GM18861 (cell line): ENCODE results near the gene RRAS2.
A peak's percentile ranks its signal among the peaks of the same experiment; 100 is the strongest.
"Not testable (repeated sequence)": the region's sequence is repeated elsewhere in the genome, so short reads cannot be mapped to it uniquely, and the experiment has no call there.

Experiments used
- ATAC-seq: cut with Tn5 transposase; IDR thresholded peaks from one replicate; pipeline ENCODE4 v1.9.1; 2021; ENCODE audit not compliant: unreplicated experiment

RRAS2 gene

DNA sequence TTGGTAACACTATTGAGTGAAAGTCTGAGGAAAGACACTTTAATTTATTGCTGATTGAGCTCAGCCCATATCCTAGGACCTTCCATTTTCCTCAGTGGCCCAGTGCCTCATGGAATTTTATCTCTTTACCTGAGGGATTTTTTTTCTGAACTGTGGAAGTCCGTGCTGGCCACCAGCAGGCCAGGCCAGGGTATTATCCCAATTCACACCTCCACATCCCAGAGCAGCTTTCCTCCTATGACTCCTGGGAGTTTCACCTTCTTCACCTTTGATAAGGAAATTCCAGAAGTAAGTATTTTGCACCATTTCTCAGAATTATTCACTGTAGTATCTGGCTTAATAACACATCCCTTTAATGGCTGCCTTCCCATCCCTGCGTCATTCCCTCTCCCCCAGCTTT is 13.0 kb upstream of the RRAS2 start:
- ATAC-seq: no peak

DNA sequence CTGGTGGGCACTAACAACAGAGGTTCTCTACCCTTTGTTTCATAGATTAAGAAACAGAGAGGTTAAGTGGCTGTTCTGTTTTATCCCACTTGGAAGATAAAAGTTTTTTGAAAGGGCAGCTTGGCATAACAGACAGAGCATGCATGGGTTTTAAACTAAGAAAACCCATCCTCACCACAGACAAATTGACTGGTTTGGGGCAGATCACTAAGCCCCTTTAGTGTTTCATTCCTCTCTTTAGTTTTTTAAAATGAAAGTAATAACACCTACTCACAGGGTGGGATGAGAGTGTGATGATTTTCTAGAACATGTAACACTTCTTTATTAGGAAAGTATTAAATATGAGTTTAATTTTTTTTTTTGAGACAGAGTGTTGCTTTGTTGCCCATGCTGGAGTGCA is 12.3 kb upstream of the RRAS2 start:
- ATAC-seq: no peak

DNA sequence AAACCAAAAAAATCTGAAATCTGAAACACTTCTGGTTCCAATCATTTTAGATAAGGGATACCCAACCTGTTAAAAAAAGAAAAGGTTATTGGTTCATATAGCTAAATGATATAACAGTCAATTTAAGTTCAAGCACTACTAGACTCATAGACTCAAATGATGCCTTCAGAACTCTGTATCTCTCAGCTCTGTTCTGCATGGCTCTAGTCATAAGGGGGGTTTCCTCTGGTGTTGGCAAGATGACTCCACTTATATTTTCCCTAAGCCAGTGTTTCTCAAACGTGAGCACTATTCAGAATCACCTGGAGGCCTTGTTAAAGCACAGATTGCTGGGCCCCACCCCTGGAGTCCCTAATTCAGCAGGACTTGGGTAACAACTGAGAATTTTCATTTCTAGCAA is 11.5 kb upstream of the RRAS2 start:
- no peak for ATAC-seq

- ATAC-seq: no peak
These were observed 10.6 kb upstream of the RRAS2 start for GRCh38 chr11:14369598-14369997.

- ATAC-seq: no peak
These were observed 8.0 kb upstream of the RRAS2 start for GRCh38 chr11:14366936-14367335.

DNA sequence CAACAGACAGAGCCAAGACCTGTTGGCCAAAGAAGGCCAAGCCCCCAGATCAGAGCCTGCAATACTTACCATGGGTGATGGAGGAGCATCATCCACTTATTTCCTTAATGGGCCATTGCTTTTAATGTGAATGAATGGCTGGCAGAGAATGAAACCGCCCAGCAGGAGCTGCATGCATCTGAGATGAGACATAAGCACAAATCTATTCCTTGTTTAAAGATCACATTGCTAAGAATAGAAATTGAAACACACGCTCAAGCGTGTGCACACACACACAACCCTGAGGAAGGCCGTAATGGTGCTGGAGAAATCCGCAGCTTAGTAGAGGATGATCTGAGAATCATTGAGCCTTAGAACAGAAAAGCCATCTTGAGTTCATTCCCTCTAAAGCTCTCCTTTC is 5.3 kb upstream of the RRAS2 start:
- no peak for ATAC-seq

DNA sequence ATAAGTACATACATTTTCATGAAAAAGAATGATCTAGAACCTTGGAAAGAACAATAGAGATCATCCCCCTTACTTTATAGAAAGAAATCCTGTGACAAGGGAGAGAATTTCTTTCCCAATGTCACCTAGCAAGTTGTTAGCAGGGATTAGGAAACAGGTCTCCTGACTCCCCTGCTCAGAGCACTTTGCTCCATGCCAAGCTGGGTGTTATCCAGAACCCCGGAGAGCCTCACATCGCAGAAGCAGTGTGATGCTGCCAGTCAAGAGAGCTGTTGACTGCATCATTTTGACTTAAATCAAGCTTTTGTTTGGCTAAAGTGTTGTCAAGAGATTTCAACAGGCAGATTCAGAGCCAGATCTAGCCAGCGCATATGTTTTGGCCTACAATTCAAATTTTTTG is 3.6 kb upstream of the RRAS2 start:
- ATAC-seq: no peak

- ATAC-seq: no peak
These were observed 3.0 kb upstream of the RRAS2 start for GRCh38 chr11:14361951-14362350.

GRCh38 chr11:14360976-14361375 is 2.0 kb upstream of the RRAS2 start:
- ATAC-seq: no peak

- ATAC-seq: no peak
These were observed 583 bp upstream of the RRAS2 start for GRCh38 chr11:14359501-14360031.

- ATAC-seq: peak; percentile 21
These were observed 878 bp downstream of the RRAS2 start for GRCh38 chr11:14357881-14358728.

- no peak for ATAC-seq
These were observed 2.6 kb downstream of the RRAS2 start for GRCh38 chr11:14356342-14356741.

- not testable (repeated sequence) for ATAC-seq
These were observed 4.4 kb downstream of the RRAS2 start for GRCh38 chr11:14354604-14355003.

- ATAC-seq: no peak
These were observed 8.2 kb downstream of the RRAS2 start for GRCh38 chr11:14350716-14351238.

- ATAC-seq: no peak
These were observed 8.8 kb downstream of the RRAS2 start for GRCh38 chr11:14350215-14350614.

DNA sequence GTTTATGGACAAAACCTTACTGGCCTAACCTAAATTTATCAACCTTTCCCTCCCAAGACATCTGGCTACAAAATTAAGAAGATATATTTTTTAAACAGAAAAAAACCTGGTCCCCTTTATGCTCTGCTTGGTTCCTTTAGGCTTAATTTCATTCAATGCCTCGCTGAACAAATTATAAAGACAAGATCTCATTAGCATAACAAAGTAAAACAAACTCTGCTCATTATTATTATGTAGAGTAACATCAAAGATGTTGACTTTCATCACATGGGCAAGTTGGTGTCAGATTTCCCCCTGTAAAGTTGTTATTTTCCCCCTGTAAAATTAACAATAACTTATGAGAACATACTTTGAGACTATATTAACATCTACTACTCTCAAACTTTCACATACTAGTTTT is 11.0 kb downstream of the RRAS2 start:
- no peak for ATAC-seq

GRCh38 chr11:14347494-14347893 is 11.5 kb downstream of the RRAS2 start:
- ATAC-seq: no peak

- no peak for ATAC-seq
These were observed 12.6 kb downstream of the RRAS2 start for GRCh38 chr11:14346303-14346955.

GRCh38 chr11:14345668-14346067 is 13.3 kb downstream of the RRAS2 start:
- ATAC-seq: no peak

- ATAC-seq: not testable (repeated sequence)
These were observed 14.0 kb downstream of the RRAS2 start for GRCh38 chr11:14345016-14345415.

GRCh38 chr11:14342906-14343305 is 16.1 kb downstream of the RRAS2 start:
- peak; percentile 46 for ATAC-seq

GRCh38 chr11:14341968-14342367 is 17.0 kb downstream of the RRAS2 start:
- ATAC-seq: no peak
